NCI-H345 treated with DMSO at 0.1 percent for 48 hours (cell line): ENCODE results near the gene VANGL2.

Source experiments
- DNase-seq: peaks from one replicate; lab custom pipeline; 2025; ENCODE audit not compliant: unreplicated experiment; lab: John Stamatoyannopoulos, UW

The VANGL2 gene

GRCh38 chr1:160425847-160426246, 25.5 kb downstream of the VANGL2 start:
- DNase-seq = no peak

- no peak for DNase-seq
These were observed 27.3 kb downstream of the VANGL2 start for GRCh38 chr1:160427625-160428024.

GRCh38 chr1:160428053-160428452, 27.7 kb downstream of the VANGL2 start:
- no peak for DNase-seq

- no peak for DNase-seq
These were observed 28.3 kb downstream of the VANGL2 start for GRCh38 chr1:160428655-160429054.

- no peak for DNase-seq
These were observed 28.8 kb downstream of the VANGL2 start for GRCh38 chr1:160429125-160429561.

GRCh38 chr1:160429702-160430535, 29.6 kb downstream of the VANGL2 start:
- no peak for DNase-seq

- DNase-seq = no peak
These were observed 30.6 kb downstream of the VANGL2 start for GRCh38 chr1:160431006-160431405.

GRCh38 chr1:160431571-160431970, 31.2 kb downstream of the VANGL2 start:
- no peak for DNase-seq

- no peak for DNase-seq
These were observed 32.0 kb downstream of the VANGL2 start for GRCh38 chr1:160432371-160432786.

GRCh38 chr1:160436966-160437365, 36.6 kb downstream of the VANGL2 start:
- DNase-seq = no peak

- DNase-seq = no peak
These were observed 37.3 kb downstream of the VANGL2 start for GRCh38 chr1:160437432-160438316.

GRCh38 chr1:160438317-160438918, 38.1 kb downstream of the VANGL2 start:
- DNase-seq = no peak

GRCh38 chr1:160438935-160439334, 38.6 kb downstream of the VANGL2 start:
- DNase-seq = no peak

GRCh38 chr1:160439718-160440117, 39.4 kb downstream of the VANGL2 start:
- DNase-seq = no peak

GRCh38 chr1:160446945-160447600, 46.7 kb downstream of the VANGL2 start:
- DNase-seq = no peak

GRCh38 chr1:160449494-160449893, 49.1 kb downstream of the VANGL2 start:
- DNase-seq = no peak

GRCh38 chr1:160451119-160451858, 50.9 kb downstream of the VANGL2 start:
- no peak for DNase-seq

- DNase-seq = no peak
These were observed 51.5 kb downstream of the VANGL2 start for GRCh38 chr1:160451859-160452232.

- no peak for DNase-seq
These were observed 53.1 kb downstream of the VANGL2 start for GRCh38 chr1:160453443-160453842.

GRCh38 chr1:160454371-160455152, 54.2 kb downstream of the VANGL2 start:
- DNase-seq = no peak
